HG03280 (cell line): ENCODE measurements around the gene CC2D2B.
"Not testable (repeated sequence)": the region's sequence is repeated elsewhere in the genome, so short reads cannot be mapped to it uniquely, and the experiment has no call there.

Experiments
- ATAC-seq: cut with Tn5 transposase; IDR thresholded peaks from one replicate; pipeline ENCODE4 v1.9.1; 2021; ENCODE audit warnings: mild to moderate bottlenecking, moderate library complexity; ENCODE audit not compliant: unreplicated experiment

CC2D2B gene

GRCh38 chr10:95907456-95908253 is at the start of gene CC2D2B:
CC2D2B (plus strand) TSS chr10:95907975; CDS start chr10:95911324, 3,349 bp downstream.
- peak; percentile 88 for ATAC-seq

- ATAC-seq, result no peak
Observed at GRCh38 chr10:95860166-95860940, 47.4 kb upstream of the CC2D2B start.

GRCh38 chr10:95861386-95861785 is 46.4 kb upstream of the CC2D2B start:
- no peak for ATAC-seq

- peak; percentile 94 for ATAC-seq
Observed at GRCh38 chr10:95864906-95865813, 42.6 kb upstream of the CC2D2B start.

- no peak for ATAC-seq
Observed at GRCh38 chr10:95865814-95866466, 41.8 kb upstream of the CC2D2B start.

- no peak for ATAC-seq
Observed at GRCh38 chr10:95866467-95866842, 41.3 kb upstream of the CC2D2B start.

GRCh38 chr10:95867866-95868265 is 39.9 kb upstream of the CC2D2B start:
- no peak for ATAC-seq

- ATAC-seq, result no peak
Observed at GRCh38 chr10:95872158-95872711, 35.5 kb upstream of the CC2D2B start.

- ATAC-seq, result no peak
Observed at GRCh38 chr10:95873139-95873538, 34.6 kb upstream of the CC2D2B start.

GRCh38 chr10:95873651-95874050 is 34.1 kb upstream of the CC2D2B start:
- ATAC-seq, result no peak

GRCh38 chr10:95874783-95875182 is 33.0 kb upstream of the CC2D2B start:
- ATAC-seq, result not testable (repeated sequence)

- ATAC-seq, result no peak
Observed at GRCh38 chr10:95876756-95877155, 31.0 kb upstream of the CC2D2B start.

- no peak for ATAC-seq
Observed at GRCh38 chr10:95877881-95878280, 29.9 kb upstream of the CC2D2B start.

- no peak for ATAC-seq
Observed at GRCh38 chr10:95880704-95881103, 27.1 kb upstream of the CC2D2B start.

- ATAC-seq, result no peak
Observed at GRCh38 chr10:95881316-95881715, 26.5 kb upstream of the CC2D2B start.

- no peak for ATAC-seq
Observed at GRCh38 chr10:95889830-95890229, 17.9 kb upstream of the CC2D2B start.

GRCh38 chr10:95896071-95896850 is 11.5 kb upstream of the CC2D2B start:
- ATAC-seq, result no peak

- not testable (repeated sequence) for ATAC-seq
Observed at GRCh38 chr10:95905897-95906580, 1.7 kb upstream of the CC2D2B start.
